NCI-H524 treated with DMSO at 0.1 percent for 48 hours (cell line): ENCODE data around the gene OR2V1.
"Not testable (repeated sequence)": the region's sequence is repeated elsewhere in the genome, so short reads cannot be mapped to it uniquely, and the experiment has no call there.

Source experiments
- DNase-seq: peaks from one replicate; lab custom pipeline; 2025; lab: John Stamatoyannopoulos, UW

The OR2V1 gene

DNA sequence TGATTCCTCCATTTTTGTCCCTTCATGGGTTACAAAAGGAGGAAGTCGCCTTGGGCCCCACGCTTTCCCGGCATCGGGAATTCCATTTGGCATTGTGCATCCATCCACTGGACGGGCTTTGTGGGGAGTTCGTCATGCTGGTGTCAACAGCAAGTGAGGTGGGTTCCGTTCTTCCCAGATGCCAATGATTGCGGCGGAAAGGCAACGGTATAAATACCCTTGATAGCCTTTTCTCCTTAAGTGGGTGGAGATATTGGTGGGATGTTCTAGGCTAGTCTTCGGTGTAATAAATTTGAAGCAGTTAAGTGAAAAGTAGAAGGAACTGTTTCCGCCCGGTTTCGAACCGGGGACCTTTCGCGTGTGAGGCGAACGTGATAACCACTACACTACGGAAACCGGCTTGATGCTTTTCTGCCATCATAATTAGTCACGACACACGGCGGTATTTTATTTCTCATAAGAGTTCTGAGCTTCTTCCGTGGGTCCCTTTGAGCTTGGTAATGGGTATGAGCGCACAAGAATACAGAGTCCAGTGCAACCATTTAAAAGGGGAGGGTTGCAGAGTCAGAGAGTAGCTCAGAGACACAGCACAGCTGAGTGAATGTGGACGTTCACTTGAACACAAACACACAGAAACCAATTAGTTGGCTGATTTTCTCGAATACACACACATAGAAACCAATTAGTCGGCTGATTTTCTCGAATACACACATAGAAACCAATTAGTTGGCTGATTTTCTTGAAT is 28.9 kb downstream of the OR2V1 start:
- not testable (repeated sequence) for DNase-seq

DNA sequence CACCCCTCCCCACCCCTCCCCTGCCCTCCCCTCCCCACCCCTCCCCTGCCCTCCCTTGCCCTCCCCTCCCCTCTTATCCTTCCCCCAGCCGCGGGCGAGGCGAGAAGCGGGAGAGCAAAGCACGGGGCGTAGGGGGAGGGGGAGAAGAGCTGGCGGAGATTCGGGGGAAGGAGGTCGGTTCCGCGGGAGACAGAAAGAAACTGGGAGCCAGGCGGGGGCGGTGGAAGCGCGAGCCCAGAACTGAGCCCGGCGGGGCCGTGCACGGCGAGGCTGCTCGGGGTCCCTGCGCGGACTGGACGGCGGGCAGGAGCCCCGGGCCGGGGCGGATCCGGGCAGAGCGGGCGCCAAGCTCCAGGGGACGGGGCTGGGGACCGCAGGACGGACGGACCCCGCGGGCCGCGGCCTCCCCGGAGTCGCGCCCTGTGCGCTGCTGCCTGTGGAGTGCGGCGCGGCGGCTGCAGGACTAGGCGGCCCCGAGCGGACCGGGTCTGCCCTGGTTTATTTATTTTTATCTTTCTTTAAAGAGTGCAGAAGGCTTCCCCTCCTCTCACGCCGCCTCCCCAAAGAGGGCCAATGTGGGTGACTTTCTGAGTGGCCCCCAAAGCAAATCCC is 29.8 kb downstream of the OR2V1 start:
- not testable (repeated sequence) for DNase-seq

GRCh38 chr5:181100121-181100875 is 30.7 kb downstream of the OR2V1 start:
- DNase-seq: no peak

DNA sequence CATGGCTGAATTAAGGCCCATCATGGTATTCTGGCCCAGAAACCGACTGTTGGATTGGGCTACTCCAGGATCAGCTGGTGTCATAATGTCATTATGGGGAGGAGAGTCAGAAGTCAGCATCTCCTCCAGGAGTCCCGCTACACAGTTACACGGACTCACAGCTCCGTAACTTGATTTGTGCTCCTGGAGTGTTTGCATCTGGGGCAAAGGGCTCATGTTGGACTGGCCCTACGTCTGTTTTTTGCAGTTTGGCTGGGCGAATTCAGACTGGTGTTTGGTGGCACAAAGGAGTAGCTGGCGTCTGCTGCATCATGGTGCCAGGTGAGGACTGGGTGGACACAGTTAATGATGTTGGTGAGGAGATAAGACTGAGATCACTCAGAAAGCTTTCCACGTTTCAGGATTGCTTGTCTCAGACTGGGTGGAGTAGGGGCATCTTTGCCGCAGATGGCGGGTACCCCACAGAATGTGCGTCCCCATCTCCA is 31.3 kb downstream of the OR2V1 start:
- no peak for DNase-seq

- DNase-seq: no peak
Observed at GRCh38 chr5:181098762-181099601, 32.0 kb downstream of the OR2V1 start.

- DNase-seq: not testable (repeated sequence)
Observed at GRCh38 chr5:181097759-181098491, 33.0 kb downstream of the OR2V1 start.

DNA sequence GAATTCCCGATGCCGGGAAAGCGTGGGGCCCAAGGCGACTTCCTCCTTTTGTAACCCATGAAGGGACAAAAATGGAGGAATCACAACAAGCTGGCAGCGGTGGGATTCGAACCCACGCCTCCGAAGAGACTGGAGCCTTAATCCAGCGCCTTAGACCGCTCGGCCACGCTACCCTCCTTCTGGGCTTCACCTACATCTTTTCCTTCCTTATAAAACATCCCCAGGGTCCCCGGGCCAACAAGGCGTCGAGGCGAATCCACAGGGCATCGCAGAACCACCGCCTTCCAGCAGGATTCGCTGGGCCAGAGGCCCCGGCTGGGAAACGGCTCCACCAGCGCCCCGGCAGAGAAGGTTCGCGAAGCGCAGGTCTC is 33.6 kb downstream of the OR2V1 start:
- not testable (repeated sequence) for DNase-seq

- DNase-seq: not testable (repeated sequence)
Observed at GRCh38 chr5:181096721-181097382, 34.1 kb downstream of the OR2V1 start.

- not testable (repeated sequence) for DNase-seq
Observed at GRCh38 chr5:181095162-181095561, 35.8 kb downstream of the OR2V1 start.

GRCh38 chr5:181092428-181092827 is 38.5 kb downstream of the OR2V1 start:
- DNase-seq: no peak

DNA sequence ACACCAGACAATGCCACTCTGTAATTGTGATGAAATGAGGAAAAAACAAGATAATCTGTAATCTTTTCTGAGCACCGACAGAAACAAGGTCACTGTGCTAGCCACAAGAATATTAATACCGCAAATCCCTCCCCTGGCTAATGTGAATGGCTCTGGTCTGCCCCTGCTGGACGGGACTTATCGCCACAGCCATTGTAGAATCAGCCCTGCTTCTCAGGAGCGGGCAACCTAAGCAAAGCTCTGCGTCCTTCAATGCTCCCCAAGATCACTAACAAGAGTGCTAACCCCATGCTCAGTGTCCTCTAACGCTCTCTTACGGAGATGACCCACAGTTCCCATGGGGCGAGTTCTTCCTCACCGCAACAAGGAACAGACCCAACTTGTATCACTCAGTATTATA is 42.7 kb downstream of the OR2V1 start:
- no peak for DNase-seq

DNA sequence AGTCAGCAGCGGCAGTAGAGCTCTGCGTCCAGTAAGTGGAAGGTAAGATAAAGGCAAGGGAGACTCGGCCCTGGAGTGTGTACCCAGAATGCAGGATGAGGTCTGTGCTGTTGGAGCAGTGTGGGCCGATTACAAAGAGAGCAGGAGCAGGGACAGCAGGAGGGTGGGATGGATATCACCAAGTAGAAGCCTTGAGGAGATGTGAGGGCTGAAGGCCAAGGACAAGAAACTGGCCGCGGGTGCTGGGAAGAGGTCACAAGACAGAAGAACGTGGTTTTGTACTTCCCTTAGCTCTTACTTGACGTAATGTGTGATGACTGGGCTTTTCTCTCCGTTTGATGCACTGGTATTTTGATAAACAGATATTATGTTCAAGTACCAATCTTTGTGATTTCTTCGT is 43.7 kb downstream of the OR2V1 start:
- no peak for DNase-seq

GRCh38 chr5:181086884-181087205 is 44.1 kb downstream of the OR2V1 start:
- DNase-seq: no peak

DNA sequence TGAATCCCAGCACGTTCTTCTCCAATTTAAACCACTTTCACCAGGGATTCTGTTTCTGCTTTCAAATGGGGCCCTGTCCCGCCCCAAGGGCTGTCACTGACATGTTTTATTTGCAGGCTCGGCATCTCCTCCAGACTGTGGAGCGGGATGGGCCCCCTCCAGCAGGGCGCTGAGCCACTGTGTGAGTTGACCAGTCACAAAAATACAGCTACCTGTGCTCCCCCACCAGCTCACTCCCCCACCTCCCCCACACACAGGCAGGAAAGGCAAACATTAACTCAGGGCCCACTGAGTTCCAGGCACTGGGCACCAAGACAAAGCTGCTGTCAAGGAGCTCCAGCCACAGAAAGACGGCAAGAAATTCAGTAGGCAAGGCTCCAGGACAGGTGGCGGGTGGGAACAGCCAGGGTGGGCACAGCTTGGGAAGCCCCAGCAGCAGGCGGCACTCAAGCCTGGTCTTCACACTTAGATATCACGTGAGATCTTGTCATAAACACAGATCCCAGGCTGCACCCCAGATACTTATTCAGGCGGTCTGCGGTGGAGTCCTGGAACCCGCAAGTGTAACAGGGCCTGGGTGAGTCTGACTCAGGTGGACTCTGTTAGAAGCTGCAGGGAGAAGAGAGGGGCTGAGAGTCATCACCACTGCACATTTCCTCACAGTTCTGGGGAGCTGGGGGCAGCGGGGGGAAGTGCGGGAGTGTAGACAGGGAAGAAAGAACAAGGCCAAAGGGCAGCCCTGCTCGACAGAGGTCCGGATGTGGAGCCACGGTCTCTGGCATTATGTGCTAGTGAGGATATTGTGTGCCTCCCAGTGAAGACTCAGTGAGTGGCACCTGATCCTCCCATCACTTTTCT is 44.7 kb downstream of the OR2V1 start:
- DNase-seq: no peak

DNA sequence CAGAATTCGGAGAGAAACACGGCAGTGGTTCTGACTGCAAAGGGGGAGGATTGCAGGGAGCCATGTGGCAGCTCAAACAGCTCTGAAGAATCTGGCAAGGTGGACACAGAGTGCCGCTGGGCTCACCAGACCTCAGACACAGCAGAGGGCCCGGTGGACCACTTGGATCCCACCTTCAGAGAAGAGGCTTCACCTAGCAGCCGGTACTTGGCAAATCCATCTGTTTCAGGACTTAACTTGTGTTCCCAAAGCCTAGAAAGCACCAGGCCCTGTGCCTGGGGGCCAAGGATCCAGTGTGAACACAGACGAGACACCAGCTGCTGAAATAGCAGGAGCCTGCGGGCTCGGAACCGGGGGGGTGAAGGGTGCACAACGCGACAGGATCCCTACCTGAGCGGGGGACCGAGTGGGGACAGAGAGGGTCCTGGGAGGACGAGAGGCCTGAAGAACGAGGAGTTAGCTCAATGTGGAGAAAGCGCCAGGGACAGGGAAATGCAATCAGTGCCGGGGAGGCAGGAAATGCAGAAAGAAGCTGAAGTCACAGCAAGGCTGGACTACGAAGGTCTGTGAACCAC is 46.3 kb downstream of the OR2V1 start:
- DNase-seq: no peak

DNA sequence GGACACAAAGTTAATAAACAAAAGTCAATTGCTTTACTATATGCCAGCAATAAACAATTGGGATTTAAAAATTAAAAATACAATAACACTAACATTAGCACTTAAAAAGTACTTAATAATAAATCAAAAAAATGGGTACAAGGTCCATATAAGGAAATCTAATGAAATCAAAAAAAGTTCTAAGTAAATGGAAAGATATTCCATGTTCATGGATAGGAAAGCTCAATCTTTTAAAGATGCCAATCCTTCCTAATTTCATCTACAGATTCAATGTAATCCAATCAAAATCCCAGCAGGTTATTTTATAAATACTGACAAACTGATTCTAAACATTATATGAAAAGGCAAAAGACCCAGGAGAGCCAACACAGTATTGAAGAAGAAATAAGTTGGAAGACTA is 49.0 kb downstream of the OR2V1 start:
- DNase-seq: no peak

DNA sequence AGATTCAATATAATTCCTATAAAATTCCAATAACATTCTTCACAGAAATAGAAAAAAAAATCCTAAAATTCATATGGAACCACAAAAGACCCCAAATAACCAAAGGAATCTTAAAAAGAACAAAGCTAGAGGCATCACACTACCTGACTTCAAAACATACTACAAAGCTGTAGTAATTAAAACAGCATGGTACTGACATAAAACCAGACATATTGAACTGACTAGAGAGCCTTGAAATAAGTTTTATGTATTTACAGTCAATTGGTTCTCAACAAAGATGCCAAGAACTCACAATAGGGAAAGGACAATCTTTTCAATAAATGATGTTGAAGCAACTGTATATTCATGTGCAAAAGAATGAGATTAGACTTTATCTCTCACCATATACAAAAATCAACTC is 54.0 kb downstream of the OR2V1 start:
- DNase-seq: no peak
